Astrocyte (in vitro differentiated cells and primary cell): ENCODE measurements around the gene G6PC1. TPM values are rescaled to one million over a fixed set of nuclear protein-coding genes. Genes with fewer than 3 reads are reported as not detected.
"Not testable (repeated sequence)": the region's sequence is repeated elsewhere in the genome, so short reads cannot be mapped to it uniquely, and the experiment has no call there.

ENCODE experiments used
- DNase-seq: peaks from one replicate; pipeline ENCODE4 v3.0.0-alpha.2; 2010; ENCODE audit warnings: low read depth
- FAIRE-seq: peaks from 2 replicates; lab custom pipeline; 2011; peaks lifted over from hg19 to GRCh38; lab: Jason Lieb, UNC
- H2AFZ ChIP-seq: 2 replicates; pipeline ENCODE4 v1.6.0; 2012; ENCODE audit warnings: low read depth, low read length, inconsistent platforms
- H3K27ac ChIP-seq: 2 replicates; pipeline ENCODE4 v1.5.1; 2011; ENCODE audit warnings: low read depth, low read length, inconsistent platforms
- H3K27me3 ChIP-seq: 2 replicates; pipeline ENCODE4 v1.6.0; 2011; ENCODE audit warnings: low read length, inconsistent platforms; ENCODE audit not compliant: insufficient read depth
- H3K36me3 ChIP-seq: 2 replicates; pipeline ENCODE4 v1.5.1; 2011; ENCODE audit warnings: low read length, inconsistent platforms; ENCODE audit not compliant: insufficient read depth
- H3K4me1 ChIP-seq: 2 replicates; pipeline ENCODE4 v1.5.1; 2011; ENCODE audit warnings: low read length, inconsistent platforms; ENCODE audit not compliant: insufficient read depth
- H3K4me2 ChIP-seq: 2 replicates; pipeline ENCODE4 v1.6.0; 2012; ENCODE audit warnings: low read length, inconsistent platforms
- H3K4me3 ChIP-seq: 2 replicates; pipeline ENCODE4 v1.5.1; 2011; ENCODE audit warnings: low read depth, mild to moderate bottlenecking, low read length, inconsistent platforms; ENCODE audit not compliant: insufficient read depth
- H3K79me2 ChIP-seq: 2 replicates; pipeline ENCODE4 v1.6.0; 2012; ENCODE audit warnings: mild to moderate bottlenecking, low read length, inconsistent platforms; ENCODE audit not compliant: insufficient read depth
- H3K9ac ChIP-seq: 2 replicates; pipeline ENCODE4 v1.6.0; 2012; ENCODE audit warnings: mild to moderate bottlenecking, low read length, inconsistent platforms
- H3K9me3 ChIP-seq: 2 replicates; pipeline ENCODE4 v1.5.1; 2012; ENCODE audit warnings: low read depth, mild to moderate bottlenecking, low read length, inconsistent platforms; ENCODE audit not compliant: insufficient read depth
- H4K20me1 ChIP-seq: 2 replicates; pipeline ENCODE4 v1.6.0; 2012; ENCODE audit warnings: low read length, inconsistent platforms; ENCODE audit not compliant: insufficient read depth
- H3K27ac Mint-ChIP-seq: one replicate; pipeline ENCODE4 v1.8.0; 2021; ENCODE audit warnings: mild to moderate bottlenecking, mixed read lengths; ENCODE audit not compliant: unreplicated experiment
- H3K27me3 Mint-ChIP-seq: one replicate; pipeline ENCODE4 v1.8.0; 2021; ENCODE audit warnings: low read depth, mixed read lengths; ENCODE audit not compliant: unreplicated experiment
- H3K36me3 Mint-ChIP-seq: one replicate; pipeline ENCODE4 v1.8.0; 2021; ENCODE audit warnings: low read depth, mixed read lengths; ENCODE audit not compliant: unreplicated experiment
- H3K4me1 Mint-ChIP-seq: one replicate; pipeline ENCODE4 v1.8.0; 2021; ENCODE audit warnings: low read depth, mixed read lengths; ENCODE audit not compliant: unreplicated experiment
- H3K4me3 Mint-ChIP-seq: one replicate; pipeline ENCODE4 v1.8.0; 2021; ENCODE audit warnings: mild to moderate bottlenecking, moderate library complexity, mixed read lengths; ENCODE audit not compliant: unreplicated experiment
- H3K9me3 Mint-ChIP-seq: one replicate; pipeline ENCODE4 v1.8.0; 2021; ENCODE audit warnings: mild to moderate bottlenecking, mixed read lengths; ENCODE audit not compliant: unreplicated experiment
- EZH2 ChIP-seq: IDR thresholded peaks from 2 replicates; pipeline ENCODE4 v1.6.1; 2012; ENCODE audit warnings: mild to moderate bottlenecking, low read length, inconsistent platforms; ENCODE audit not compliant: insufficient read depth
- total RNA-seq: library from RNA; stranded (reverse); gene quantifications from 2 replicates; pipeline ENCODE4 v1.2.1, GENCODE V29; 2021
- TF ChIP-seq, protein P1 (sequence below): IDR thresholded peaks from 2 replicates; pipeline ENCODE4 v1.5.1; 2011; ENCODE audit warnings: low read depth, mild to moderate bottlenecking, inconsistent platforms, low read length, moderate library complexity; ENCODE audit not compliant: insufficient read depth

Gene G6PC1
- total RNA-seq, 1 donor from 2014 or later: not detected

- FAIRE-seq, H3K79me2 ChIP-seq: not testable (repeated sequence)
These were observed 16.0 kb downstream of the G6PC1 start for GRCh38 chr17:42916388-42917235.

DNA sequence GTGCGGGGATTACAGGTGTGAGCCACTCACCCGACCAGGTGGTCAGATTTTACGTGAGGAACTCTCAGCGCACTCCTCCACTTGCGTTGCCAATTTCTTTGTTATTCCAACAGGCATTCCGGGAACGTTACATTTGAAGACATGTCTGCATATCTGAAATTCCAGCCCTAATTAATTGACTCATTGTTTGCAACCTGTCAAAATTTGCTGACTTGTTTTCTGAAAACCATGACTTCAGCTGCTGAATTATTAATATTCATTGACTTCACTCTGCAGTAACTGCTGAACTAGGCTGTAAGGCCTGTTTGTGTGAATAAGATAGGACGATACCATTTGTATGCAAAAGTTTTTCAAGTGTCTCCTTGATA, 16.6 kb downstream of the G6PC1 start:
- Histone ChIP-seq H3K4me2 (no peak overlapping the region), H3K36me3 (no peaks in the 10 kb centered on the region), H3K4me3 (no peak overlapping the region), H3K27me3 (peaks cover 20% of the 10 kb centered on the region), H3K4me1 (no peaks in the 10 kb centered on the region), H4K20me1 (no peaks in the 10 kb centered on the region), H3K79me2 (no peaks in the 10 kb centered on the region), H3K9ac (no peak overlapping the region), H3K9me3 (no peaks in the 10 kb centered on the region), H2AFZ (no peak overlapping the region), H3K27ac (no peak overlapping the region)
- Mint-ChIP-seq H3K4me3 (no peak overlapping the region), H3K9me3 (no peaks in the 10 kb centered on the region), H3K36me3 (peaks cover 3% of the 10 kb centered on the region), H3K4me1 (peaks cover 3% of the 10 kb centered on the region), H3K27me3 (peaks cover 2% of the 10 kb centered on the region), H3K27ac (no peak overlapping the region)
- TF ChIP-seq, protein P1, sequence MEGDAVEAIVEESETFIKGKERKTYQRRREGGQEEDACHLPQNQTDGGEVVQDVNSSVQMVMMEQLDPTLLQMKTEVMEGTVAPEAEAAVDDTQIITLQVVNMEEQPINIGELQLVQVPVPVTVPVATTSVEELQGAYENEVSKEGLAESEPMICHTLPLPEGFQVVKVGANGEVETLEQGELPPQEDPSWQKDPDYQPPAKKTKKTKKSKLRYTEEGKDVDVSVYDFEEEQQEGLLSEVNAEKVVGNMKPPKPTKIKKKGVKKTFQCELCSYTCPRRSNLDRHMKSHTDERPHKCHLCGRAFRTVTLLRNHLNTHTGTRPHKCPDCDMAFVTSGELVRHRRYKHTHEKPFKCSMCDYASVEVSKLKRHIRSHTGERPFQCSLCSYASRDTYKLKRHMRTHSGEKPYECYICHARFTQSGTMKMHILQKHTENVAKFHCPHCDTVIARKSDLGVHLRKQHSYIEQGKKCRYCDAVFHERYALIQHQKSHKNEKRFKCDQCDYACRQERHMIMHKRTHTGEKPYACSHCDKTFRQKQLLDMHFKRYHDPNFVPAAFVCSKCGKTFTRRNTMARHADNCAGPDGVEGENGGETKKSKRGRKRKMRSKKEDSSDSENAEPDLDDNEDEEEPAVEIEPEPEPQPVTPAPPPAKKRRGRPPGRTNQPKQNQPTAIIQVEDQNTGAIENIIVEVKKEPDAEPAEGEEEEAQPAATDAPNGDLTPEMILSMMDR: no peak
- TF ChIP-seq EZH2: no peak
- FAIRE-seq: no peak
- DNase-seq: peak; percentile 19

More at GRCh38 chr17:42916388-42917235, 16.0 kb downstream of the G6PC1 start:
- H3K9me3 Mint-ChIP-seq, H3K4me3 Mint-ChIP-seq, H3K27me3 Mint-ChIP-seq, H3K27ac ChIP-seq, H3K9ac ChIP-seq, H3K4me2 ChIP-seq, H3K4me1 ChIP-seq, H3K36me3 Mint-ChIP-seq, H2AFZ ChIP-seq, H3K4me3 ChIP-seq, H3K9me3 ChIP-seq, H3K4me1 Mint-ChIP-seq, H3K27ac Mint-ChIP-seq, H3K36me3 ChIP-seq, H4K20me1 ChIP-seq, DNase-seq: not testable (repeated sequence)
- H3K27me3 ChIP-seq: peaks cover 18% of the 10 kb centered on the region

- no peak overlapping the region for H3K27ac Mint-ChIP-seq
- peaks cover 3% of the 10 kb centered on the region for H3K36me3 Mint-ChIP-seq
- Histone ChIP-seq H3K4me2 (no peak overlapping the region), H3K4me1 (no peaks in the 10 kb centered on the region), H3K27ac (no peak overlapping the region), H3K36me3 (no peaks in the 10 kb centered on the region), H3K79me2 (no peaks in the 10 kb centered on the region), H3K9ac (no peak overlapping the region), H2AFZ (no peak overlapping the region), H3K4me3 (no peak overlapping the region), H3K9me3 (no peaks in the 10 kb centered on the region), H3K27me3 (peaks cover 29% of the 10 kb centered on the region), H4K20me1 (no peaks in the 10 kb centered on the region)
- H3K4me1 Mint-ChIP-seq: peaks cover 3% of the 10 kb centered on the region
- H3K4me3 Mint-ChIP-seq: no peak overlapping the region
- TF ChIP-seq EZH2: no peak
- TF ChIP-seq, protein P1: no peak
- FAIRE-seq (no peak), DNase-seq (no peak)
- H3K9me3 Mint-ChIP-seq: no peaks in the 10 kb centered on the region
- H3K27me3 Mint-ChIP-seq: peaks cover 6% of the 10 kb centered on the region
These were observed 18.4 kb downstream of the G6PC1 start for GRCh38 chr17:42918902-42919521.

DNA sequence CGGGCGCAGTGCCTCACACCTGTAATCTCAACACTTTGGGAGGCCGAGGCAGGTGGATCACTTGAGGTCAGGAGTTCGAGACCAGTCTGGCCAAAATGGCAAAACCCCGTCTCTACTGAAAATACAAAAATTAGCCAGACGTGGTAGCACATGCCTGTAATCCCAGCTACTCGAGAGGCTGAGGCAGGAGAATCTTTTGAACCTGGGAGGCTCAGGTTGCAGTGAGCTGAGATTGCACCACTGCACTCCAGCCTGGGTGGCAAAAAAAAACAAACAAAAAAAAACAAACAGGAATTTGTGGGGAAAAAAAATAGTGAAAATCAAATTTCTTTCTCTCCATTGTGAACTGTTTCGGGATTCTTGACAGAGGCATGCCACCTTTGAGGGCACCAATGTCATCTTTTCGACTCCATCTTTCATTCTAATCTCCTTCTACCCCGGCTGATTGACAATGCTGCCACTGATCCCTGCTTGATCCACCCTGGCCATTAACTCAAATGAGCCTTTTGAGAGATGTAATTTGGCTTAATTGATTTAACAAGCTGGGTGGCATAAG, 19.0 kb downstream of the G6PC1 start:
- not testable (repeated sequence) for H3K79me2 ChIP-seq, H3K27ac ChIP-seq, H3K27ac Mint-ChIP-seq, H3K9me3 ChIP-seq, H3K9ac ChIP-seq, DNase-seq, H3K4me1 ChIP-seq, H2AFZ ChIP-seq, H3K9me3 Mint-ChIP-seq, FAIRE-seq, H3K4me1 Mint-ChIP-seq, H4K20me1 ChIP-seq, H3K27me3 Mint-ChIP-seq, H3K4me3 ChIP-seq, H3K36me3 Mint-ChIP-seq, H3K4me3 Mint-ChIP-seq, H3K4me2 ChIP-seq, H3K36me3 ChIP-seq
- H3K27me3 ChIP-seq: peaks cover 29% of the 10 kb centered on the region
